LNCaP clone FGC (cell line): Measurements from ENCODE around the gene CADM2.

ENCODE experiments used
- DNase-seq: peaks from one replicate; pipeline ENCODE4 v3.0.0-alpha.2; 2011; ENCODE audit warnings: low read depth
- H3K4me3 ChIP-seq: 2 replicates; pipeline ENCODE4 v1.5.1; 2011; ENCODE audit warnings: mild to moderate bottlenecking, low read depth, low read length, control low read depth
- TF ChIP-seq, protein P1 (sequence below): IDR thresholded peaks from 2 replicates; pipeline ENCODE4 v1.5.1; 2012; ENCODE audit warnings: mild to moderate bottlenecking; ENCODE audit not compliant: control insufficient read depth, insufficient read depth; ENCODE audit errors: extremely low read depth

The CADM2 gene

DNA sequence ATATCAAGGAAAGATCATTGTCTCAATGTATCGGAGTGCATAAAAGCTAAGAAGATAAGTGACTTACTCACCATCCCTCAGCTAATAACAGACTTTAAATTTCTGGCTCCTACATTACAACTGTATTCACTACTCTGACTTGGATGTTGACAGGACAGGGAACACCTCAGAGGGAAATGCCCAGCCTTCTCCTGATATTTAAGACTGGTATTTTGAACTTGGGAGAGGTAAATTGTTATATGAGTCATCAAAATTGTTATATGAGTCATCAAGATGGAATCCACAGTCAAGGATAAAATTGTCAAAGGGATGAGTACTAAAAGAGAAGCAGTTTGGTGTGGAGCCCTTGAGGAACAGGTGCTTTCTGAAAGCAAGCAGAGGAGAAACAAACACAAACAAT is 1070.8 kb downstream of the CADM2 start:
- no peak for DNase-seq
- TF ChIP-seq, protein P1, sequence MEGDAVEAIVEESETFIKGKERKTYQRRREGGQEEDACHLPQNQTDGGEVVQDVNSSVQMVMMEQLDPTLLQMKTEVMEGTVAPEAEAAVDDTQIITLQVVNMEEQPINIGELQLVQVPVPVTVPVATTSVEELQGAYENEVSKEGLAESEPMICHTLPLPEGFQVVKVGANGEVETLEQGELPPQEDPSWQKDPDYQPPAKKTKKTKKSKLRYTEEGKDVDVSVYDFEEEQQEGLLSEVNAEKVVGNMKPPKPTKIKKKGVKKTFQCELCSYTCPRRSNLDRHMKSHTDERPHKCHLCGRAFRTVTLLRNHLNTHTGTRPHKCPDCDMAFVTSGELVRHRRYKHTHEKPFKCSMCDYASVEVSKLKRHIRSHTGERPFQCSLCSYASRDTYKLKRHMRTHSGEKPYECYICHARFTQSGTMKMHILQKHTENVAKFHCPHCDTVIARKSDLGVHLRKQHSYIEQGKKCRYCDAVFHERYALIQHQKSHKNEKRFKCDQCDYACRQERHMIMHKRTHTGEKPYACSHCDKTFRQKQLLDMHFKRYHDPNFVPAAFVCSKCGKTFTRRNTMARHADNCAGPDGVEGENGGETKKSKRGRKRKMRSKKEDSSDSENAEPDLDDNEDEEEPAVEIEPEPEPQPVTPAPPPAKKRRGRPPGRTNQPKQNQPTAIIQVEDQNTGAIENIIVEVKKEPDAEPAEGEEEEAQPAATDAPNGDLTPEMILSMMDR: no peak
- H3K4me3 ChIP-seq: no peak overlapping the region

DNA sequence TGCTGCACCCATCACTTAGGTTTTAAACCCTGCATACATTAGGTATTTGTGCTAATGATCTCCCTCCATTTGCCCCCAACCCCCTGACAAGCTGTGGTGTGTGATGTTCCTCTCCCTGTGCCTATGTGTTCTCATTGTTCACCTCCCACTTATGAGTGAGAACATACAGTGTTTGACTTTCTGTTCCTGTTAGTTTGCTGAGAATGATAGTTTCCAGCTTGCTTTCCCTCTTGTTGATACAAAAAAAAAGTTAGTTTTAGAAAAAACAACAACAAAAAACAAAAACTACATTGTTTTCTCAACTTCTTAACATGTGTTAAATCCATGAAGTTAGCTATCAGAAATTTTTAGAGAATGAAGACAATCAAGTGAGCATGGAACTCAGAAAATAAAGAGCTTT is 1079.1 kb downstream of the CADM2 start:
- DNase-seq: no peak
- TF ChIP-seq, protein P1: no peak
- no peak overlapping the region for H3K4me3 ChIP-seq

DNA sequence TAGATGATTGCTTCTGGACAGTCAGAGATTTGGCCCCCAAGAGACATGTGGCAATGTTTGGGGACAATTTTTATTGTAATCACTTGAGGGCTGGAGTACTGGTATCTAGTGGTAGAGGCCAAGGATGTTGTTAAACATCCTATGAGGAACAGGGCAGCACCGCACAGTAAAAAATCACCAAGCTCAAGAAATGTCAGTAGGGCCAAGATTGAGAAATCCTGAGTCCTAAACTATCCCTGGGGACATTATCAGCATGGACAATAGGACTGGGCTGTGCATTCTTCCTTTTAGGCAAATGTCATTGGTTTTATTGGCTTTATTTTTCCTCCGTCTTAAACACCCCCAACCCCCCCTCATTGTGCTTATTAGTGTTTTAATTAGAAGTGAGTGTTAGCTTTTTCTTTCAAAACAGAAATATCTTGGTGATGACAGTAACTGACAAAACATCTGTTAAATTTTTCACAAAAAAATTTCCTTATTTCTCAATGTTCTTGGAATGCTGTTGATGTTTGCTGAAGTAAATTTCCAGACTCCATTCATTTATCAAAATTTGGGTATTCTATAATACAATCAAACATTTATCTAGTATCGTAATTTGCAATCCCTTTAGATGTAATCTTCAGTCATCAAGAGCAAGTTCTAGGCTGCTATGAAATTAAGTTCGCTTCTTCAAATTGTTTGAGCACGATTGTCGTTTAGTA is 1087.8 kb downstream of the CADM2 start:
- DNase-seq: no peak
- TF ChIP-seq, protein P1: no peak
- H3K4me3 ChIP-seq: no peak overlapping the region

DNA sequence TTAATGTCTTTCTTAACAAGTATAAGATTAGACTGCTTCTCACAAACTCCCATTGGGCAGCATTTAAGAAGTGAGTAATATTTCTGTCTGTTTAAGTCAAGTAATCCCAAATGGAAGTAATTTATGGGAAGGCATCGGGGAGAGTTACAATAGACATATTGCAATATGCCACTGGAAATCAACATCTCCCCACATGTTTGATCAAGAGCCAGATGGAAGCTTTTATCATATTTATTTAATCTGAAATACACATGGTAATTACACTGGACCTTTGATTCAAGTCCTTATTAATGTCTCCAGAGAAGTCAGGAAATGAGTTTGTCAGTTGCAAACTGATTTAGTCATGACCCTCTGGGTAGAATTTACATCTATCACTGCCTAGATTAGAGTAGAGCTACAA is 1088.4 kb downstream of the CADM2 start:
- TF ChIP-seq, protein P1: no peak
- no peak overlapping the region for H3K4me3 ChIP-seq
- no peak for DNase-seq

DNA sequence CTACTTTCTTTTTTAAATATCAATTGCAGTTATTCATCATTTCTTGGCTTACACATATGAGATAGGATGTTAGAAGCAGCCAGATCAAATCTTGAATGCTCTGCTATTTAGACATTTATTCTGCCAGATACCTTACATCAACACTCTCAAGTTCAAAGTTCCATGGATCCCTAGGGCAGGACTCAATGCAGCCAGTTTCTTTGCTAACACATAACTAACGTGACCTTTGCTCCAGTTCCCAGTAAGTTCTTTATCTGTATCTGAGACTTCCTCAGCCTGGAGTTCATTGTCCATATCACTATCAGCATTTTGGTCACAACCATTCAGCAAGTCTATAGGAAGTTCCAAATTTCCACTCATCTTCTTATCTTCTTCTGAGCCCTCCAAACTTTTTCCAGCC is 1092.3 kb downstream of the CADM2 start:
- TF ChIP-seq, protein P1: no peak
- no peak for DNase-seq
- no peak overlapping the region for H3K4me3 ChIP-seq

DNA sequence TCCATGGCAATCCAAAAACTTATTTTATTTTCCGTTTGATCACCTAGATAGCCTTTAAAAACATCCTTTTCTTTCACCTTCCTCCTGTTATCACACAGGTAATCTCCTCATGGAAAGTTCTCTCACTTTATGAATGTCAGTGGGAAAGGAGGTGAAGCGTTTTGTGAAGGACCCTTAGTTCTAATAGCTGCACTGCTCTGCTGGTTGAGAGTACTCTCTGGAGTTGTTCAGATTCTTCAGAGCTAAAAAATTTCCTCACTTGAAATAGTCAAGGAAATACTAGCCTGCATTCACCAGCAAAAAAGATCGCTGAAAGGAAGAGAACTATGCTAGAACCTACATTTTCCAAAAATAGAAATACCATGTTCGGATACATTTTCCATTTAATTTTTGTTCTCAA is 1097.2 kb downstream of the CADM2 start:
- TF ChIP-seq, protein P1: no peak
- H3K4me3 ChIP-seq: no peak overlapping the region
- no peak for DNase-seq

DNA sequence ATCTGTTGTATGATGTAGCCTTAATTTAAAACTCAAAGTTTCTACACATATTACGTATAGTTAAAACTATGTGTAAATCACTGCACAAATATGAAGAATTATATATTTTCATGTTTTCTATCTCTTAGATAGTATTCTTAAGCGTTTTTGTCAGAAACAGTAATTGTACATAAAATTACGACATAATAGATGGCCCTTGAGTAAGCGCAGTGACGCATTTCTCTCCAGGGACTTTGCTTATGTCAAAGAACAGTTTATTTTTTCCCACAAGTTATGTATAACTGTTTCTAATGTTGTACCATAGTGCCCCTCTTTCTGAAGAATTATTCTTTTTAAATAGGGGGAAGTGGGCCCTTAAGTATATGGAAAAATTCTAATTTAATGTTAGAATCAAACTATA is 1098.2 kb downstream of the CADM2 start:
- TF ChIP-seq, protein P1: no peak
- no peak for DNase-seq
- no peak overlapping the region for H3K4me3 ChIP-seq
